H9 (cell line): Measurements from ENCODE around the gene ARHGAP29. TPM values are rescaled to one million over a fixed set of nuclear protein-coding genes. Genes with fewer than 3 reads are reported as not detected.

ENCODE experiments used
- DNase-seq: peaks from one replicate; pipeline ENCODE4 v3.0.0-alpha.2; 2017
- H2AFZ ChIP-seq: one replicate; pipeline ENCODE4 v1.6.1; 2013; ENCODE audit warnings: mild to moderate bottlenecking, low read length, control low read depth, moderate library complexity
- H2AK5ac ChIP-seq: 2 replicates; pipeline ENCODE4 v1.6.1; 2013; ENCODE audit warnings: low read length, control low read depth, mixed read lengths; ENCODE audit not compliant: insufficient read length
- H2BK120ac ChIP-seq: one replicate; pipeline ENCODE4 v1.6.1; 2013; ENCODE audit warnings: low read depth, mild to moderate bottlenecking, low read length, control low read depth, inconsistent platforms; ENCODE audit not compliant: poor library complexity, severe bottlenecking
- H2BK12ac ChIP-seq: 2 replicates; pipeline ENCODE4 v1.6.1; 2013; ENCODE audit warnings: low read length, control low read depth, mixed read lengths, low read depth; ENCODE audit not compliant: insufficient read length
- H2BK15ac ChIP-seq: 2 replicates; pipeline ENCODE4 v1.6.1; 2013; ENCODE audit warnings: low read depth, low read length, control low read depth
- H2BK20ac ChIP-seq: one replicate; pipeline ENCODE4 v1.6.1; 2013; ENCODE audit warnings: low read depth, mild to moderate bottlenecking, low read length, control low read depth, inconsistent platforms; ENCODE audit not compliant: poor library complexity, severe bottlenecking
- H2BK5ac ChIP-seq: 2 replicates; pipeline ENCODE4 v1.6.1; 2013; ENCODE audit warnings: low read length, control low read depth, mixed read lengths; ENCODE audit not compliant: insufficient read length
- H3K14ac ChIP-seq: 2 replicates; pipeline ENCODE4 v1.6.1; 2013; ENCODE audit warnings: low read length, control low read depth; ENCODE audit not compliant: insufficient read depth
- H3K18ac ChIP-seq: 2 replicates; pipeline ENCODE4 v1.6.1; 2013; ENCODE audit warnings: low read depth, mild to moderate bottlenecking, mixed read lengths, low read length, control low read depth; ENCODE audit not compliant: insufficient read length
- H3K23ac ChIP-seq: 2 replicates; pipeline ENCODE4 v1.6.1; 2013; ENCODE audit warnings: low read length, control low read depth, mixed read lengths, low read depth; ENCODE audit not compliant: insufficient read length
- H3K23me2 ChIP-seq: 2 replicates; pipeline ENCODE4 v1.6.1; 2013; ENCODE audit warnings: low read depth, mild to moderate bottlenecking, mixed read lengths, low read length, control low read depth; ENCODE audit not compliant: insufficient read length, poor library complexity, severe bottlenecking
- H3K27ac ChIP-seq: 2 replicates; pipeline ENCODE4 v1.5.1; 2013; ENCODE audit warnings: low read length, control low read depth, mixed read lengths, low read depth; ENCODE audit not compliant: insufficient read length
- H3K27me3 ChIP-seq: 2 replicates; pipeline ENCODE4 v1.6.1; 2013; ENCODE audit warnings: low read length, control low read depth, inconsistent platforms; ENCODE audit not compliant: insufficient read depth
- H3K4ac ChIP-seq: 2 replicates; pipeline ENCODE4 v1.6.1; 2013; ENCODE audit warnings: low read depth, mild to moderate bottlenecking, control low read depth, inconsistent platforms, low read length, moderate library complexity
- H3K4me1 ChIP-seq: 2 replicates; pipeline ENCODE4 v1.6.1; 2013; ENCODE audit warnings: low read length, control low read depth, inconsistent platforms; ENCODE audit not compliant: insufficient read depth
- H3K4me2 ChIP-seq: 2 replicates; pipeline ENCODE4 v1.6.1; 2013; ENCODE audit warnings: low read length, control low read depth, mixed read lengths; ENCODE audit not compliant: insufficient read length, insufficient read depth
- H3K56ac ChIP-seq: 2 replicates; pipeline ENCODE4 v1.6.1; 2013; ENCODE audit warnings: low read depth, mild to moderate bottlenecking, mixed read lengths, low read length, control low read depth; ENCODE audit not compliant: insufficient read length
- H3K79me1 ChIP-seq: 2 replicates; pipeline ENCODE4 v1.6.1; 2013; ENCODE audit warnings: low read depth, mild to moderate bottlenecking, moderate library complexity, low read length, control low read depth, inconsistent platforms; ENCODE audit not compliant: insufficient read depth, poor library complexity, severe bottlenecking
- H3K79me2 ChIP-seq: 2 replicates; pipeline ENCODE4 v1.6.1; 2013; ENCODE audit warnings: low read length, control low read depth, inconsistent platforms; ENCODE audit not compliant: insufficient read depth
- H3K9ac ChIP-seq: 2 replicates; pipeline ENCODE4 v1.6.1; 2013; ENCODE audit warnings: low read length, control low read depth, mixed read lengths; ENCODE audit not compliant: insufficient read length; ENCODE audit errors: extremely low read depth
- H3K9me3 ChIP-seq: one replicate; pipeline ENCODE4 v1.6.1; 2013; ENCODE audit warnings: low read depth, low read length, inconsistent platforms; ENCODE audit not compliant: control insufficient read depth
- H3T11ph ChIP-seq: one replicate; pipeline ENCODE4 v1.6.1; 2013; ENCODE audit warnings: mild to moderate bottlenecking, low read length, control low read depth, inconsistent platforms
- H4K20me1 ChIP-seq: one replicate; pipeline ENCODE4 v1.6.1; 2013; ENCODE audit not compliant: control insufficient read depth, insufficient read length, insufficient read depth
- H4K5ac ChIP-seq: 2 replicates; pipeline ENCODE4 v1.6.1; 2013; ENCODE audit warnings: low read depth, mild to moderate bottlenecking, mixed read lengths, low read length, control low read depth; ENCODE audit not compliant: insufficient read length
- H4K8ac ChIP-seq: replicated peaks from 2 replicates; pipeline ENCODE4 v1.6.1; 2013; ENCODE audit warnings: low read length, control low read depth, mixed read lengths, low read depth; ENCODE audit not compliant: insufficient read length
- H4K91ac ChIP-seq: 2 replicates; pipeline ENCODE4 v1.6.1; 2013; ENCODE audit warnings: low read depth, mild to moderate bottlenecking, moderate library complexity, mixed read lengths, low read length, control low read depth; ENCODE audit not compliant: insufficient read length
- H3K27ac Mint-ChIP-seq, 3 experiments: 2 replicates in 2 of 3; 3 replicates in 1 of 3; pipeline ENCODE4 v1.8.0; 2020 to 2021; ENCODE audit warnings: mixed read lengths in 3 of 3, mild to moderate bottlenecking in 1 of 3, moderate library complexity in 1 of 3
- H3K27me3 Mint-ChIP-seq: 2 replicates; pipeline ENCODE4 v1.8.0; 2021; ENCODE audit warnings: low read depth, mild to moderate bottlenecking, moderate library complexity, mixed read lengths
- H3K36me3 Mint-ChIP-seq, 3 experiments: 2 replicates in 2 of 3; 3 replicates in 1 of 3; pipeline ENCODE4 v1.8.0; 2020 to 2021; ENCODE audit warnings: low read depth in 3 of 3, mixed read lengths in 3 of 3; ENCODE audit not compliant: insufficient read depth in 1 of 3
- H3K4me1 Mint-ChIP-seq, 2 experiments: 2 replicates each; pipeline ENCODE4 v1.8.0; 2020; ENCODE audit warnings: mixed read lengths in 2 of 2
- H3K4me3 Mint-ChIP-seq, 2 experiments: 2 replicates in 1 of 2; 3 replicates in 1 of 2; pipeline ENCODE4 v1.8.0; 2020 to 2021; ENCODE audit warnings: mild to moderate bottlenecking in 2 of 2, mixed read lengths in 2 of 2, moderate library complexity in 1 of 2
- H3K9me3 Mint-ChIP-seq, 2 experiments: 2 replicates in 1 of 2; 3 replicates in 1 of 2; pipeline ENCODE4 v1.8.0; 2020; ENCODE audit warnings: mild to moderate bottlenecking in 2 of 2, mixed read lengths in 2 of 2, moderate library complexity in 1 of 2
- WGBS: extraction: QIAGEN DNeasy Blood & Tissue Kit; methylation state at CpG from one replicate; pipeline ENCODE4 v1.1.7; 2013; ENCODE audit warnings: missing lambda C conversion rate, low lambda C conversion rate, mixed read lengths; ENCODE audit not compliant: insufficient read length; ENCODE audit errors: extremely low coverage; 5-methylcytosine and 5-hydroxymethylcytosine counted together
- total RNA-seq: library from RNA; stranded (reverse); gene quantifications from 2 replicates; pipeline ENCODE4 v1.2.1, GENCODE V29; 2021
- TF ChIP-seq, protein P1 (sequence below): fragments of 200-600 bp; sonication (generic); conservative IDR thresholded peaks from 3 replicates; pipeline ENCODE4 v1.8.0; 2021; ENCODE audit warnings: antibody characterized with exemption, mild to moderate bottlenecking

Gene ARHGAP29
- total RNA-seq, 1 experiment from 2014 or later, result 1.3 TPM

DNA sequence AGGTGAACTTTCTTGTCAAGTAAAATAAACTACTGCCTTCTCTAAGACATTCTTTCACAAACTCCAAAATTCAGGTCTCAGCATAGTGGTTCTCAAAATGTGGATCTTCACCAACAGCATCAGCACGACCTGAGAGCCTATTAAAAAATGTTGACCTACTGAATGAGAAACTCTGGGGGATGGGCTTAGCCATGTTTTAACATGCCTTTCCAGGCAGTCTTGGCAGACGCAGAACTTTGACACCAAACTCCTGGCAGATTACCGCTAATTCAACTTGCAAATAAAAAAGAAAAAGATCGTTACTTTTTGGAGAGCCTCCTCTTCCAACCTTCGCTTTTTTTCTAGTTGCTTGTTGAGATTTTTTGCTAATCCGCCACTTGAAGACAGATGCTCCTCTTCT is 35.1 kb downstream of the ARHGAP29 start:
- TF ChIP-seq, protein P1, sequence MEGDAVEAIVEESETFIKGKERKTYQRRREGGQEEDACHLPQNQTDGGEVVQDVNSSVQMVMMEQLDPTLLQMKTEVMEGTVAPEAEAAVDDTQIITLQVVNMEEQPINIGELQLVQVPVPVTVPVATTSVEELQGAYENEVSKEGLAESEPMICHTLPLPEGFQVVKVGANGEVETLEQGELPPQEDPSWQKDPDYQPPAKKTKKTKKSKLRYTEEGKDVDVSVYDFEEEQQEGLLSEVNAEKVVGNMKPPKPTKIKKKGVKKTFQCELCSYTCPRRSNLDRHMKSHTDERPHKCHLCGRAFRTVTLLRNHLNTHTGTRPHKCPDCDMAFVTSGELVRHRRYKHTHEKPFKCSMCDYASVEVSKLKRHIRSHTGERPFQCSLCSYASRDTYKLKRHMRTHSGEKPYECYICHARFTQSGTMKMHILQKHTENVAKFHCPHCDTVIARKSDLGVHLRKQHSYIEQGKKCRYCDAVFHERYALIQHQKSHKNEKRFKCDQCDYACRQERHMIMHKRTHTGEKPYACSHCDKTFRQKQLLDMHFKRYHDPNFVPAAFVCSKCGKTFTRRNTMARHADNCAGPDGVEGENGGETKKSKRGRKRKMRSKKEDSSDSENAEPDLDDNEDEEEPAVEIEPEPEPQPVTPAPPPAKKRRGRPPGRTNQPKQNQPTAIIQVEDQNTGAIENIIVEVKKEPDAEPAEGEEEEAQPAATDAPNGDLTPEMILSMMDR, result no peak
- H3K9me3 Mint-ChIP-seq, result no peaks in the 10 kb centered on the region
- H2AK5ac ChIP-seq, result no peak overlapping the region
- H3K36me3 Mint-ChIP-seq, result no peaks in the 10 kb centered on the region
- peaks cover 12 to 14% of the 10 kb centered on the region in 2 experiments for H3K4me1 Mint-ChIP-seq
- no peaks in the 10 kb centered on the region for H3K9me3 ChIP-seq
- H2BK5ac ChIP-seq, result no peak overlapping the region
- H4K8ac ChIP-seq, result no peak overlapping the region
- no peaks in the 10 kb centered on the region for H3K23me2 ChIP-seq
- H2AFZ ChIP-seq, result no peak overlapping the region
- no peak overlapping the region for H3K18ac ChIP-seq
- no peak overlapping the region for H3K9ac ChIP-seq
- H3K4me2 ChIP-seq, result no peak overlapping the region
- no peak overlapping the region for H4K5ac ChIP-seq
- no peaks in the 10 kb centered on the region for H3K79me1 ChIP-seq
- H3K23ac ChIP-seq, result no peak overlapping the region
- H2BK20ac ChIP-seq, result no peak overlapping the region
- H3K27ac ChIP-seq, result no peak overlapping the region
- H2BK15ac ChIP-seq, result no peak overlapping the region
- no peak overlapping the region for H3K27ac Mint-ChIP-seq
- H3K27me3 ChIP-seq, result no peaks in the 10 kb centered on the region
- H3K4ac ChIP-seq, result no peak overlapping the region
- H2BK120ac ChIP-seq, result no peak overlapping the region
- H4K91ac ChIP-seq, result no peak overlapping the region
- no peak overlapping the region for H2BK12ac ChIP-seq
- H3T11ph ChIP-seq, result no peak overlapping the region
- no peaks in the 10 kb centered on the region for H4K20me1 ChIP-seq
- no peaks in the 10 kb centered on the region for H3K4me1 ChIP-seq
- H3K79me2 ChIP-seq, result no peaks in the 10 kb centered on the region
- no peak overlapping the region for H3K56ac ChIP-seq
- H3K4me3 Mint-ChIP-seq, result no peak overlapping the region
- no peak for DNase-seq
- WGBS, result no CpG with 5 or more reads among the region's 6 CpGs
- H3K14ac ChIP-seq, result no peak overlapping the region
- no peaks in the 10 kb centered on the region for H3K27me3 Mint-ChIP-seq
